Astrocyte of the cerebellum (primary cell): ENCODE data around the gene TRPC4.

Experiments used
- DNase-seq: peaks from one replicate; pipeline ENCODE4 v3.0.0-alpha.2; 2011; ENCODE audit warnings: low read depth
- H3K4me3 ChIP-seq: 2 replicates; pipeline ENCODE4 v1.5.1; 2011; ENCODE audit warnings: mild to moderate bottlenecking, low read depth, low read length, moderate library complexity
- in situ Hi-C: cut with HindIII; loops from 2 replicates; pipeline ENCODE4 v1.10.0; 2017; ENCODE audit warnings: low sequenced_read_pairs
- TF ChIP-seq, protein P1 (sequence below): IDR thresholded peaks from 2 replicates; pipeline ENCODE4 v1.5.1; 2012; ENCODE audit warnings: low read length, low read depth, moderate library complexity, mild to moderate bottlenecking; ENCODE audit errors: missing control alignments

Gene TRPC4

DNA sequence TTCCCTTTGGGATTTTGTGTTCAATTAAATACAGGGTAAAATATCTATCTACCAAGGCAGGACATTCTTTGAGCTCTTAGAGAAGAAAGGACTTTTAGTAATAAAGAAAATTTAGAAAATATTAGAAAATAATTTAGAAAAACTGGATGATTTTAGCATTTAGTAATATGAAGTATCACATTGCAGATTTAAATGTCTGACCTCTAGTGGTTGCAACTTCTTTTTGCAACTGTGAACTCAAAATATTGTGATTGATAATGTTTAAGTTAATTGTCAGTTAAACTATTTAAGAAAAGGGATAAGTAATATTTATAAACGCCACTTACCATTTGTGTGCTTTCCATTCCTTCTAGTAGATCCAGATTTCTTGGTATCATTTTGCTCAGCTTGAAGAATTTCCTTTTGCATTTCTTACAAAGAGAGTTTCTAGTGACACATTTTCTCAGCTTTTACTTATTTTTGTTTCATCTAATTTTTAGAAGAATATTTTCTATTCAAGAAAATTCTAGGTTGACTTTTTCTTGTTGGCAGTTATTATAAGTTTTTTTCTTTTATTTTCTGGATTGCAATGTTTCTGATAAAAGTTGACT, 260.7 kb downstream of the TRPC4 start:
- H3K4me3 ChIP-seq = no peak overlapping the region
- no peak for DNase-seq
- in situ Hi-C loops = no loop called here
- TF ChIP-seq, protein P1, sequence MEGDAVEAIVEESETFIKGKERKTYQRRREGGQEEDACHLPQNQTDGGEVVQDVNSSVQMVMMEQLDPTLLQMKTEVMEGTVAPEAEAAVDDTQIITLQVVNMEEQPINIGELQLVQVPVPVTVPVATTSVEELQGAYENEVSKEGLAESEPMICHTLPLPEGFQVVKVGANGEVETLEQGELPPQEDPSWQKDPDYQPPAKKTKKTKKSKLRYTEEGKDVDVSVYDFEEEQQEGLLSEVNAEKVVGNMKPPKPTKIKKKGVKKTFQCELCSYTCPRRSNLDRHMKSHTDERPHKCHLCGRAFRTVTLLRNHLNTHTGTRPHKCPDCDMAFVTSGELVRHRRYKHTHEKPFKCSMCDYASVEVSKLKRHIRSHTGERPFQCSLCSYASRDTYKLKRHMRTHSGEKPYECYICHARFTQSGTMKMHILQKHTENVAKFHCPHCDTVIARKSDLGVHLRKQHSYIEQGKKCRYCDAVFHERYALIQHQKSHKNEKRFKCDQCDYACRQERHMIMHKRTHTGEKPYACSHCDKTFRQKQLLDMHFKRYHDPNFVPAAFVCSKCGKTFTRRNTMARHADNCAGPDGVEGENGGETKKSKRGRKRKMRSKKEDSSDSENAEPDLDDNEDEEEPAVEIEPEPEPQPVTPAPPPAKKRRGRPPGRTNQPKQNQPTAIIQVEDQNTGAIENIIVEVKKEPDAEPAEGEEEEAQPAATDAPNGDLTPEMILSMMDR = peak; percentile 32

DNA sequence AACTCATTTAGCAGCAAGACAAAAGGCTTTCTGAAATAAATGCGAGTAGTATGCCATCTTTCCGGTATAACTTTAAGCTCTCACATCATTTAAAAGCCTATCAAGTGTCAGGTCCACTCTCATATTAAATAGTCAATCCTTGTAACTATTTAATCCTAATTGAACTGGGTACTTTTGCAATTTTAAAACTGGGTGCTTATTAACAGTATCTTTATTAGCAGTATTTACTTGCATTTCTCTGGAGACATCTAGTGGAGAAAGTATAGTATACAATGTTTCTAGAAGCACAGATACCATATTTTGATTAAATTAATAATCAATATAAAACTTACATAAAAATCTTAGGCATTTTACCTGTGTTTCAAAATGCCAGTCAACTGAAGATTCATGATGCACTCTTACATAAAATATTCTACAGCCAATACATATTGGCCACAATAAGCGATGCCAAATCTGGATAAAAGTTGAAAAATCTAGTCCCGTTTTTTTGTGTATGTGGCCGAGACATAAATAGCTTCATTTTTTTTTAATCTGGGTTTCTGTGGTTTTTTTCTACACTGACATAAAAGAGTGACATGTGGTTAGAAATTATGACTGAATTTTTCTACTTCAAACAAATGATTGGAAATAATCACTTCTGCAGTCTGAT, 266.7 kb downstream of the TRPC4 start:
- no peak overlapping the region for H3K4me3 ChIP-seq
- TF ChIP-seq, protein P1 = peak; percentile 14
- peak; percentile 18 for DNase-seq
- in situ Hi-C loops = no loop called here

DNA sequence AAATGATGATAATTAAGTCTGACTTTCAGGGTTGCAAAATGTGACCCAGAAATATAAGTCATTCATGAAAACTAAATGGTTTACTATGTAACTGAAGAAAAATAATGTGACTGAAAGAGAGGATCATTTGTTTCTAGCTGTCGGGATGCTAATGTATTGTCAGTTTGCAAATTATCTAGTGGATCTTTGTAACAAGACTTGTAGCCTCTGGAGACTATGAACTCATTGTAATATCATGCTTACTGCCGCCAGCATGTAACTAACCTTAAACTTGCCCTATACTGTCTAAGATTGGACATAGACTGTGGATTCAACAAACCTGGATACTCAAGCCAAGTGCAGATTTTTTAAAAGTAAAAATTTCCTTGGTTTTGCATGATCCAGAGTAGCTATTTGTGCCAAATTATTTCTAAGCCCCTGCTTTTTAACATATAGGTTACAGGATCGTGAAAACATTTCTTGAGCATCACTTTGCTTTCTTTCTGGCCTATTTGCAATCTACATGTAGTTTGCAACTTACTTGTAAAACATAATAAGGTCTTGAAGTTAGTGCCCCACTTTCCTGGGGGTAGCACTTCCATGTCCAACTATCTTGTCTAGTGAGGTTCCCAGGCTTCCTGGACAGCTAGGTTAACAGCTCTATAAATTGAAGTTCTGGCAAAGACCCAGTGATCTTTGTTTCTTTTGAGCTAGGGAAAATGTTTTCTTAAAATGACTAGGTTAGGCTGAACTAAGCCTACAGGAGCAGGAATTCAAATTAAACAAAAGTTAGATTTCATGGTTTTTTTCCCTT, 267.7 kb downstream of the TRPC4 start:
- H3K4me3 ChIP-seq = no peak overlapping the region
- TF ChIP-seq, protein P1 = no peak
- DNase-seq = no peak
- in situ Hi-C loops = no loop called here

DNA sequence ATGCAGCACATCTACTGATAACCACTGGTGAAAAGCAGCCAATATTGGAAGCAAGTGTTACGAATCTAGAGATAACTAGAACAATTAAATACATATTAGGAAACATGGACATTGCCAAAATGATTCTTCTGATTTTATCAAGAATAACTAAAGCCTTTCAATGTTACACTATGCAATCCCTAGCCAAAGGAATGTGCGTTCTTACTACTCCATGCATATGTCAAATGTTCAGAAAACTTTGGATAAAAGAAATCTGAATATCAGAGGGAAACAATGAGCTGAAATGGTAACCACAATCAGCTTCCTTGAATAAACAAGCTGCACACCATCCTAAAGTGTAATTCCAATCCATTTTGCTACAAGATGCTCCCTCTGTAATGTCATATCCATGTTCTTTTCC, 270.1 kb downstream of the TRPC4 start:
- TF ChIP-seq, protein P1 = no peak
- no peak overlapping the region for H3K4me3 ChIP-seq
- in situ Hi-C loops = loop anchor here (25.0 kb wide), 1 partner anchor 487 kb away; the partner anchor contains the start of gene CSNK1A1L

DNA sequence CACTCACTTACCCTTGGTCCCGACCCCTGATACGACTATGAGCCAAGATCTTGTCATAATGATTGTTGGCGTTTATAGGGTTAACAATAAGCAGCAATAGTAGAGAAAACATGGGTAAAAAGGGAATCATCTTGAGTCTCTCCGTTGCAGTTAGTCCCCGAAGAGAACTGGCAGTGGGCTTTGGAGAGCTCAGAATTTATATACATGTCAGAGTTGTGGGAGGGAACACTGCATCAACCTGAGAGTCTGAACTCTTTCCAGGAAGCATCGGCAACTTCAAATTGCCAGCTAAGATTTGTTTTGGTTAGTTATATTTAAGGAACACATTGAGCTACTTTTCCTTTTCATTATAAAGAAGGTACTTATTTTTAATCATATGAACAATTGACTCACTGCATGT, 271.0 kb downstream of the TRPC4 start, which contains the start of gene POSTN:
Gene POSTN (minus strand): TSS at position 172 of the 400 bp plus-strand sequence. CDS start 42 bp downstream, at position 130.
- TF ChIP-seq, protein P1 = no peak
- peak within 1 kb of the TSS; percentile 32 for H3K4me3 ChIP-seq
- no peak for DNase-seq
- in situ Hi-C loops = loop anchor here (25.0 kb wide), 1 partner anchor 486 kb away; the partner anchor contains the start of gene CSNK1A1L

More for the DNA sequence above, 270.1 kb downstream of the TRPC4 start:
- DNase-seq = no peak

DNA sequence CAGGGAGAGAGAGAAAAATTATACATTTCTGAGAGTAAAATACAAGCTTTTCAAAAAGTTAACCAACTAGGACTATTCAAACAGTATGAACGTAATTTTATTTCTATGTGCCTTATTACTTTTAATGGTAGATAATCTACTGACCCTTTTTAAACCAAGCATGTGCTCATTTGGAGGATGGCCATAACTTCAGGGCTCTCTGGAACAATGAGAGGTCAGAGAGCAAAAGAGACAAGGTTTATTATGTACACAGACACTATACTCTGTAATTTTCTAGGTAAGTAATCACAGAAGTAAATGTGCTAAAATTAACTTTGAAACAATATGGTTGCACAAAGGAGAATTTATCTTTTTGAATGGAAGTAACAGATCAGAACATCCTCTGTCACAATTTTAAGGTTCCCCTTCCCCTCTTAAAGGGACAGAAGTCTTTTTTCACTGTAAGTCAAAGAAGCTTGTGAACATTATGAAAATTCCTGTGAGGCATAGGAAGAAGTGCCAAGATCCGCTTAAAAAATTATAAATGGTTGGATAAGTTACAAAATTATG, 272.0 kb downstream of the TRPC4 start:
- H3K4me3 ChIP-seq = peak overlapping the region; percentile 27
- TF ChIP-seq, protein P1 = no peak
- no peak for DNase-seq
- in situ Hi-C loops = loop anchor here (25.0 kb wide), 1 partner anchor 485 kb away; the partner anchor contains the start of gene CSNK1A1L
